ENCODE measurements around the gene ANO2. TPM values are rescaled to one million over a fixed set of nuclear protein-coding genes. Genes with fewer than 3 reads are reported as not detected.

Gene ANO2
- total RNA-seq, 2 donors from 2014 or later: 14.3 to 28.5 TPM

- 0 to 55% methylated on average over 1 to 6 of the region's 6 CpGs for WGBS, 2 experiments (ENCODE audit: insufficient coverage in 1 of 2, insufficient read length in 1 of 2)
- DNase-seq: peak; percentile 97
- Mint-ChIP-seq H3K27ac (no peak overlapping the region), H3K4me1 (no peaks in the 10 kb centered on the region), H3K9me3 (no peaks in the 10 kb centered on the region), H3K27me3 (ENCODE audit: insufficient read depth) (no peaks in the 10 kb centered on the region), H3K4me3 (no peak overlapping the region), H3K36me3 (ENCODE audit: low read depth) (peaks cover 9% of the 10 kb centered on the region)
- Histone ChIP-seq H3K4me1 (ENCODE audit: control insufficient read depth, insufficient read depth, low read length) (no peaks in the 10 kb centered on the region), H3K27ac (ENCODE audit: low read depth, low read length) (no peak overlapping the region), H3K27me3 (ENCODE audit: control insufficient read depth, insufficient read depth, low read length, poor library complexity, severe bottlenecking) (no peaks in the 10 kb centered on the region), H3K9me3 (ENCODE audit: control insufficient read depth, low read length) (no peaks in the 10 kb centered on the region), H3K9ac (ENCODE audit: extremely low read depth, low read length, poor library complexity, severe bottlenecking) (no peak overlapping the region), H3K4me3 (ENCODE audit: low read length) (no peak overlapping the region), H3K36me3 (ENCODE audit: control insufficient read depth, insufficient read depth, low read length) (no peaks in the 10 kb centered on the region)
- TF ChIP-seq CTCF (conservative IDR thresholded peaks at IDR 0.05): peak; percentile 100
Observed at GRCh38 chr12:5745251-5745888, 199.7 kb downstream of the ANO2 start.

- no peaks in the 10 kb centered on the region for H3K9me3 Mint-ChIP-seq
- no peak for DNase-seq
- H3K4me1 Mint-ChIP-seq: no peaks in the 10 kb centered on the region
- H3K27me3 Mint-ChIP-seq (ENCODE audit: insufficient read depth): no peaks in the 10 kb centered on the region
- H3K36me3 Mint-ChIP-seq (ENCODE audit: low read depth): peaks cover 15% of the 10 kb centered on the region
- no peak overlapping the region for H3K4me3 Mint-ChIP-seq
- Histone ChIP-seq H3K27ac (ENCODE audit: low read depth, low read length) (no peak overlapping the region), H3K27me3 (ENCODE audit: control insufficient read depth, insufficient read depth, low read length, poor library complexity, severe bottlenecking) (no peaks in the 10 kb centered on the region), H3K36me3 (ENCODE audit: control insufficient read depth, insufficient read depth, low read length) (no peaks in the 10 kb centered on the region), H3K9me3 (ENCODE audit: control insufficient read depth, low read length) (no peaks in the 10 kb centered on the region), H3K4me3 (ENCODE audit: low read length) (no peak overlapping the region), H3K4me1 (ENCODE audit: control insufficient read depth, insufficient read depth, low read length) (no peaks in the 10 kb centered on the region), H3K9ac (ENCODE audit: extremely low read depth, low read length, poor library complexity, severe bottlenecking) (no peak overlapping the region)
- 95% methylated on average over 2 of the region's 2 CpGs; no CpG with 5 or more reads in 1 of the 2 experiments for WGBS, 2 experiments (ENCODE audit: insufficient coverage in 1 of 2, insufficient read length in 1 of 2)
- H3K27ac Mint-ChIP-seq: no peak overlapping the region
- TF ChIP-seq CTCF (conservative IDR thresholded peaks at IDR 0.05): no peak
Observed at GRCh38 chr12:5742258-5742657, 202.8 kb downstream of the ANO2 start.

GRCh38 chr12:5739917-5740316 is 205.1 kb downstream of the ANO2 start:
- Mint-ChIP-seq H3K9me3 (no peaks in the 10 kb centered on the region), H3K27me3 (ENCODE audit: insufficient read depth) (no peaks in the 10 kb centered on the region), H3K4me3 (no peak overlapping the region), H3K4me1 (no peaks in the 10 kb centered on the region), H3K36me3 (ENCODE audit: low read depth) (peaks cover 15% of the 10 kb centered on the region), H3K27ac (no peak overlapping the region)
- no peak overlapping the region for H3K9ac ChIP-seq (ENCODE audit: extremely low read depth, low read length, poor library complexity, severe bottlenecking)
- no peaks in the 10 kb centered on the region for H3K36me3 ChIP-seq (ENCODE audit: control insufficient read depth, insufficient read depth, low read length)
- peak; percentile 43 for DNase-seq
- no peaks in the 10 kb centered on the region for H3K9me3 ChIP-seq (ENCODE audit: control insufficient read depth, low read length)
- H3K4me1 ChIP-seq (ENCODE audit: control insufficient read depth, insufficient read depth, low read length): no peaks in the 10 kb centered on the region
- no peak overlapping the region for H3K4me3 ChIP-seq (ENCODE audit: low read length)
- WGBS, 2 experiments (ENCODE audit: insufficient coverage in 1 of 2, insufficient read length in 1 of 2): 85% methylated on average over 5 of the region's 5 CpGs; no CpG with 5 or more reads in 1 of the 2 experiments
- H3K27ac ChIP-seq (ENCODE audit: low read depth, low read length): no peak overlapping the region
- H3K27me3 ChIP-seq (ENCODE audit: control insufficient read depth, insufficient read depth, low read length, poor library complexity, severe bottlenecking): no peaks in the 10 kb centered on the region
- no peak for TF ChIP-seq CTCF (conservative IDR thresholded peaks at IDR 0.05)

Data from endodermal cell (in vitro differentiated cells).